H1 (cell line): Measurements from ENCODE around the gene CENPP. TPM values are rescaled to one million over a fixed set of nuclear protein-coding genes. Genes with fewer than 3 reads are reported as not detected.

Experiments
- CTCF ChIA-PET: fragments of 300-600 bp; sonication (Branson Sonifier 250); formaldehyde crosslinking; loops from one replicate; lab custom pipeline; 2021; ENCODE audit not compliant: partially characterized antibody; lab: Charles Lee
- POLR2A ChIA-PET: fragments of 300-600 bp; sonication (Branson Sonifier 250); formaldehyde crosslinking; loops from one replicate; lab custom pipeline; 2021; ENCODE audit warnings: inconsistent platforms; ENCODE audit not compliant: partially characterized antibody; lab: Charles Lee
- DNase-seq, 2 experiments: peaks; one replicate each; pipeline versions ENCODE4 v3.0.0 to v3.0.0-alpha.2; 2010 to 2022; ENCODE audit warnings: low spot score in 2 of 2, low read depth in 1 of 2, mixed read lengths in 1 of 2
- FAIRE-seq: peaks from 2 replicates; lab custom pipeline; 2011; peaks lifted over from hg19 to GRCh38; lab: Jason Lieb, UNC
- H2AFZ ChIP-seq: 2 replicates; pipeline ENCODE4 v1.8.1; 2012; ENCODE audit warnings: low read length, inconsistent platforms
- H2AK5ac ChIP-seq: 2 replicates; pipeline ENCODE4 v1.6.1; 2013; ENCODE audit warnings: low read depth, low read length
- H2BK120ac ChIP-seq: replicated peaks from 2 replicates; pipeline ENCODE3; 2013; ENCODE audit warnings: low read depth, low read length, inconsistent platforms
- H2BK12ac ChIP-seq: 2 replicates; pipeline ENCODE4 v1.6.1; 2013; ENCODE audit warnings: low read depth, low read length
- H2BK15ac ChIP-seq: 2 replicates; pipeline ENCODE4 v1.6.1; 2013; ENCODE audit warnings: low read length
- H2BK20ac ChIP-seq: 2 replicates; pipeline ENCODE4 v1.6.1; 2013; ENCODE audit warnings: low read length
- H2BK5ac ChIP-seq: 2 replicates; pipeline ENCODE4 v1.6.1; 2013; ENCODE audit warnings: low read depth, low read length
- H3K14ac ChIP-seq: 2 replicates; pipeline ENCODE4 v1.6.1; 2013; ENCODE audit warnings: inconsistent platforms; ENCODE audit not compliant: insufficient read length
- H3K18ac ChIP-seq: 2 replicates; pipeline ENCODE4 v1.6.1; 2013; ENCODE audit warnings: low read length; ENCODE audit errors: extremely low read depth
- H3K23ac ChIP-seq: 2 replicates; pipeline ENCODE4 v1.6.1; 2013; ENCODE audit warnings: inconsistent platforms; ENCODE audit not compliant: insufficient read length
- H3K23me2 ChIP-seq: 2 replicates; pipeline ENCODE4 v1.6.1; 2013; ENCODE audit warnings: low read depth, low read length
- H3K27ac ChIP-seq: 2 replicates; pipeline ENCODE4 v1.6.1; 2011; ENCODE audit warnings: low read depth, low read length, inconsistent platforms
- H3K27me3 ChIP-seq, 4 experiments: replicated peaks in 1 of 4; 1 replicate in 1 of 4; 2 replicates in 3 of 4; pipeline versions ENCODE4 v1.6.1 to v1.8.1; 2011 to 2013; ENCODE audit warnings: low read length in 3 of 4, mild to moderate bottlenecking in 3 of 4, inconsistent platforms in 2 of 4, mixed read lengths in 2 of 4, moderate library complexity in 1 of 4; ENCODE audit not compliant: control insufficient read depth in 3 of 4, insufficient read depth in 3 of 4; ENCODE audit errors: extremely low read depth in 1 of 4
- H3K36me3 ChIP-seq, 4 experiments: 2 replicates each; pipeline versions ENCODE4 v1.6.1 to v1.8.1; 2011 to 2013; ENCODE audit warnings: mild to moderate bottlenecking in 4 of 4, low read length in 3 of 4, moderate library complexity in 2 of 4, control low read depth in 1 of 4, inconsistent platforms in 1 of 4; ENCODE audit not compliant: insufficient read depth in 4 of 4, control insufficient read depth in 2 of 4
- H3K4ac ChIP-seq: replicated peaks from 2 replicates; pipeline ENCODE3; 2013; ENCODE audit warnings: low read length, low read depth, mixed read lengths, inconsistent platforms; ENCODE audit not compliant: insufficient read length
- H3K4me1 ChIP-seq, 4 experiments: replicated peaks in 1 of 4; 1 replicate in 1 of 4; 2 replicates in 3 of 4; pipeline versions ENCODE4 v1.6.1 to v1.8.1; 2011 to 2013; ENCODE audit warnings: low read length in 3 of 4, inconsistent platforms in 2 of 4, mixed read lengths in 1 of 4; ENCODE audit not compliant: insufficient read depth in 4 of 4, control insufficient read depth in 3 of 4
- H3K4me2 ChIP-seq, 2 experiments: 2 replicates each; pipeline versions ENCODE4 v1.6.1 to v1.8.1; 2011 to 2013; ENCODE audit warnings: low read depth in 2 of 2, low read length in 2 of 2, control low read depth in 1 of 2, inconsistent platforms in 1 of 2, mild to moderate bottlenecking in 1 of 2; ENCODE audit not compliant: insufficient read depth in 1 of 2
- H3K4me3 ChIP-seq, 4 experiments: fragments of 200-600, 300-600 bp in 1 of 4; sonication (generic), shearing (Covaris generic), sonication (Bioruptor Twin) in 1 of 4; 2 replicates each; pipeline versions ENCODE4 v1.5.1 to v1.8.1; 2011 to 2016; ENCODE audit warnings: low read length in 4 of 4, low read depth in 3 of 4, control low read depth in 2 of 4, inconsistent platforms in 2 of 4, mild to moderate bottlenecking in 2 of 4, mixed read lengths in 1 of 4, moderate library complexity in 1 of 4; ENCODE audit not compliant: insufficient read depth in 2 of 4; ENCODE audit errors: extremely low read depth in 1 of 4
- H3K56ac ChIP-seq: replicated peaks from 2 replicates; pipeline ENCODE3; 2013; ENCODE audit warnings: low read depth, mild to moderate bottlenecking, mixed read lengths, low read length, inconsistent platforms; ENCODE audit not compliant: insufficient read length
- H3K79me1 ChIP-seq: 2 replicates; pipeline ENCODE4 v1.6.1; 2013; ENCODE audit warnings: low read depth, low read length, control low read depth
- H3K79me2 ChIP-seq, 2 experiments: 2 replicates each; pipeline versions ENCODE4 v1.6.1 to v1.8.1; 2012 to 2013; ENCODE audit warnings: low read length in 2 of 2, mild to moderate bottlenecking in 2 of 2, inconsistent platforms in 1 of 2; ENCODE audit not compliant: insufficient read depth in 2 of 2, control insufficient read depth in 1 of 2
- H3K9ac ChIP-seq, 4 experiments: replicated peaks in 1 of 4; 1 replicate in 1 of 4; 2 replicates in 3 of 4; pipeline versions ENCODE4 v1.6.1 to v1.8.1; 2011 to 2013; ENCODE audit warnings: low read depth in 3 of 4, low read length in 3 of 4, control low read depth in 2 of 4, mild to moderate bottlenecking in 2 of 4, moderate library complexity in 2 of 4, inconsistent platforms in 1 of 4; ENCODE audit errors: extremely low read depth in 1 of 4
- H3K9me3 ChIP-seq, 2 experiments: 2 replicates each; pipeline versions ENCODE4 v1.6.1 to v1.8.1; 2012 to 2013; ENCODE audit warnings: mild to moderate bottlenecking in 2 of 2, moderate library complexity in 2 of 2, control low read depth in 1 of 2, inconsistent platforms in 1 of 2, low read depth in 1 of 2, low read length in 1 of 2, mixed read lengths in 1 of 2; ENCODE audit not compliant: insufficient read depth in 2 of 2
- H4K20me1 ChIP-seq, 2 experiments: replicated peaks in 1 of 2; 2 replicates each; pipeline versions ENCODE3 to v1.8.1; 2011 to 2013; ENCODE audit warnings: inconsistent platforms in 2 of 2, low read length in 2 of 2, mild to moderate bottlenecking in 1 of 2; ENCODE audit not compliant: insufficient read depth in 2 of 2, control insufficient read depth in 1 of 2
- H4K5ac ChIP-seq: 2 replicates; pipeline ENCODE4 v1.6.1; 2013; ENCODE audit warnings: low read length, low read depth, mixed read lengths, inconsistent platforms; ENCODE audit not compliant: insufficient read length
- H4K8ac ChIP-seq: 2 replicates; pipeline ENCODE4 v1.8.0; 2013; ENCODE audit warnings: mild to moderate bottlenecking, moderate library complexity, low read length, inconsistent platforms; ENCODE audit not compliant: insufficient read depth; ENCODE audit errors: extremely low read depth
- H4K91ac ChIP-seq: replicated peaks from 2 replicates; pipeline ENCODE3; 2013; ENCODE audit warnings: low read length, mixed read lengths, inconsistent platforms; ENCODE audit not compliant: insufficient read length
- BRCA1 ChIP-seq: IDR thresholded peaks from 2 replicates; pipeline ENCODE4 v1.6.1; 2012; ENCODE audit warnings: low read depth, low read length, improper control_type of control experiment
- WGBS, 2 experiments: shearing (Covaris generic) in 1 of 2; methylation state at CpG; one replicate each; pipeline versions ENCODE4 v1.1.6 to v1.1.7; 2013 to 2015; ENCODE audit warnings: low lambda C conversion rate in 2 of 2, mixed read lengths in 2 of 2, inconsistent platforms in 1 of 2, low coverage in 1 of 2, missing lambda C conversion rate in 1 of 2; ENCODE audit not compliant: insufficient replicate concordance in 2 of 2, insufficient coverage in 1 of 2, insufficient read length in 1 of 2; ENCODE audit errors: extremely low coverage in 1 of 2, missing lambda C conversion rate in 1 of 2; 5-methylcytosine and 5-hydroxymethylcytosine counted together
- polyA plus RNA-seq, 7 experiments: library from polyadenylated mRNA; depleted of rRNA in 3 of 7; stranded (reverse) in 5 of 7; unstranded in 2 of 7; fragments of >200 nt in 5 of 7; fragments of 200-250 nt in 2 of 7; gene quantifications; 1 replicate in 5 of 7; 2 replicates in 1 of 7; 4 replicates in 1 of 7; pipeline versions ENCODE4 v1.2.1 to v1.2.3, GENCODE V29; 2011 to 2013; ENCODE audit warnings: missing spikeins in 2 of 7, mixed read lengths in 2 of 7
- total RNA-seq: library from RNA; stranded (reverse); fragmentation: NEBNext Ultra II Directional; extraction: Animal tissue kit (Norgen Biotek cat#: 25700); gene quantifications from 2 replicates; pipeline ENCODE4 v1.2.1, GENCODE V29; 2021

CENPP gene
- total and polyA plus RNA-seq, 2 of the 8 experiments (the other 6 are each of a cell fraction or from before 2014, with no cell fraction given): 2.7 to 10.8 TPM

GRCh38 chr9:92534204-92534603 lies 208.5 kb downstream of the CENPP start:
- Histone ChIP-seq H3K27me3 (no peaks in the 10 kb centered on the region), H2BK5ac (no peak overlapping the region), H2AFZ (no peak overlapping the region), H4K5ac (no peak overlapping the region), H4K8ac (no peak overlapping the region), H3K18ac (no peak overlapping the region), H3K56ac (no peak overlapping the region), H3K4me3 (no peak overlapping the region), H3K79me1 (no peaks in the 10 kb centered on the region), H3K23ac (no peak overlapping the region), H3K4ac (no peak overlapping the region), H3K27ac (no peak overlapping the region), H2BK20ac (no peak overlapping the region), H3K23me2 (no peaks in the 10 kb centered on the region), H2AK5ac (no peak overlapping the region), H3K4me2 (no peak overlapping the region), H3K4me1 (no peaks in the 10 kb centered on the region), H4K20me1 (no peaks in the 10 kb centered on the region), H3K14ac (no peak overlapping the region), H3K9me3 (no peaks in the 10 kb centered on the region), H3K9ac (no peak overlapping the region), H3K79me2 (no peaks in the 10 kb centered on the region), H3K36me3 (no peaks in the 10 kb centered on the region), H2BK120ac (no peak overlapping the region), H2BK15ac (no peak overlapping the region), H4K91ac (no peak overlapping the region), H2BK12ac (no peak overlapping the region)
- no peak for TF ChIP-seq BRCA1
- FAIRE-seq: no peak
- WGBS, 2 experiments: 81% methylated on average over 3 of the region's 3 CpGs; no CpG with 5 or more reads in 1 of the 2 experiments
- DNase-seq: no peak
- CTCF ChIA-PET: no interaction called here
- POLR2A ChIA-PET: no interaction called here
